Memory B cell (primary cell): Measurements from ENCODE around the gene DCTN1.
A peak's percentile ranks its signal among the peaks of the same experiment; 100 is the strongest.
"Not testable (repeated sequence)": the region's sequence is repeated elsewhere in the genome, so short reads cannot be mapped to it uniquely, and the experiment has no call there.

Experiments
- ATAC-seq: fragments of 150-1000 bp; cut with Tn5 transposase; 2 replicates; pipeline ENCODE4 v1.10.0; 2021; ENCODE audit warnings: low read depth, mild to moderate bottlenecking, moderate library complexity
- DNase-seq, 2 donors: peaks; one replicate each; pipeline ENCODE4 v3.0.0; 2022; ENCODE audit warnings: low spot score in 2 of 2
- H3K27ac Mint-ChIP-seq: one replicate; pipeline ENCODE4 v1.8.0; 2022; ENCODE audit warnings: mild to moderate bottlenecking, moderate library complexity, mixed read lengths
- H3K27me3 Mint-ChIP-seq: one replicate; pipeline ENCODE4 v1.8.0; 2022; ENCODE audit warnings: mixed read lengths
- H3K36me3 Mint-ChIP-seq: one replicate; pipeline ENCODE4 v1.8.0; 2022; ENCODE audit warnings: mild to moderate bottlenecking, mixed read lengths
- H3K4me1 Mint-ChIP-seq: one replicate; pipeline ENCODE4 v1.8.0; 2022; ENCODE audit warnings: mixed read lengths
- H3K4me3 Mint-ChIP-seq: one replicate; pipeline ENCODE4 v1.8.0; 2022; ENCODE audit warnings: mild to moderate bottlenecking, moderate library complexity, mixed read lengths
- H3K9me3 Mint-ChIP-seq: one replicate; pipeline ENCODE4 v1.8.0; 2022; ENCODE audit warnings: mixed read lengths

DCTN1 gene

GRCh38 chr2:74379851-74380789 lies at the start of gene DCTN1:
DCTN1 (minus strand) TSS chr2:74380311; CDS start chr2:74380037, 274 bp downstream.
- no peak for ATAC-seq
- Mint-ChIP-seq H3K4me3 (peak within 1 kb of the TSS; percentile 6), H3K27ac (no peak within 1 kb of the TSS), H3K9me3 (no peaks in the 10 kb centered on the region), H3K4me1 (peaks cover 21% of the 10 kb centered on the region), H3K36me3 (peaks cover 19% of the 10 kb centered on the region), H3K27me3 (no peaks in the 10 kb centered on the region)
- no peak for DNase-seq

- Mint-ChIP-seq H3K27me3 (no peaks in the 10 kb centered on the region), H3K36me3 (peaks cover 8% of the 10 kb centered on the region), H3K4me3 (no peak overlapping the region), H3K4me1 (no peaks in the 10 kb centered on the region), H3K9me3 (no peaks in the 10 kb centered on the region), H3K27ac (no peak overlapping the region)
- ATAC-seq (no peak), DNase-seq (no peak)
These were observed 48.6 kb upstream of the DCTN1 start for GRCh38 chr2:74428675-74429074.

- Mint-ChIP-seq H3K4me1 (peaks cover 7% of the 10 kb centered on the region), H3K36me3 (peaks cover 8% of the 10 kb centered on the region), H3K27ac (no peak overlapping the region), H3K4me3 (no peak overlapping the region), H3K9me3 (no peaks in the 10 kb centered on the region), H3K27me3 (no peaks in the 10 kb centered on the region)
- DNase-seq (no peak), ATAC-seq (no peak)
These were observed 47.4 kb upstream of the DCTN1 start for GRCh38 chr2:74427551-74427950.

GRCh38 chr2:74426181-74426758 lies 46.2 kb upstream of the DCTN1 start:
- DNase-seq, result no peak
- peaks cover 8% of the 10 kb centered on the region for H3K36me3 Mint-ChIP-seq
- no peaks in the 10 kb centered on the region for H3K9me3 Mint-ChIP-seq
- peaks cover 7% of the 10 kb centered on the region for H3K4me1 Mint-ChIP-seq
- ATAC-seq, result no peak
- no peak overlapping the region for H3K27ac Mint-ChIP-seq
- H3K27me3 Mint-ChIP-seq, result no peaks in the 10 kb centered on the region
- no peak overlapping the region for H3K4me3 Mint-ChIP-seq

GRCh38 chr2:74425523-74425922 lies 45.4 kb upstream of the DCTN1 start:
- H3K9me3 Mint-ChIP-seq, result no peaks in the 10 kb centered on the region
- H3K27ac Mint-ChIP-seq, result no peak overlapping the region

GRCh38 chr2:74424995-74425406 lies 44.9 kb upstream of the DCTN1 start:
- Mint-ChIP-seq H3K4me3 (no peak overlapping the region), H3K9me3 (no peaks in the 10 kb centered on the region), H3K36me3 (peaks cover 8% of the 10 kb centered on the region), H3K4me1 (peaks cover 14% of the 10 kb centered on the region), H3K27me3 (no peaks in the 10 kb centered on the region), H3K27ac (no peak overlapping the region)
- no peak for DNase-seq
- ATAC-seq, result no peak

More at GRCh38 chr2:74425523-74425922, 45.4 kb upstream of the DCTN1 start:
- Mint-ChIP-seq H3K27me3 (no peaks in the 10 kb centered on the region), H3K4me3 (no peak overlapping the region), H3K4me1 (peaks cover 10% of the 10 kb centered on the region), H3K36me3 (peaks cover 8% of the 10 kb centered on the region)
- ATAC-seq, result no peak
- DNase-seq, result no peak

- no peak for ATAC-seq
- no peak overlapping the region for H3K27ac Mint-ChIP-seq
- H3K4me3 Mint-ChIP-seq, result no peak overlapping the region
- H3K4me1 Mint-ChIP-seq, result peaks cover 14% of the 10 kb centered on the region
- no peaks in the 10 kb centered on the region for H3K27me3 Mint-ChIP-seq
- no peaks in the 10 kb centered on the region for H3K9me3 Mint-ChIP-seq
- H3K36me3 Mint-ChIP-seq, result peaks cover 6% of the 10 kb centered on the region
- DNase-seq, result no peak
These were observed 44.3 kb upstream of the DCTN1 start for GRCh38 chr2:74424139-74424992.

GRCh38 chr2:74423231-74424095 lies 43.4 kb upstream of the DCTN1 start:
- ATAC-seq, result no peak
- H3K9me3 Mint-ChIP-seq, result no peaks in the 10 kb centered on the region
- H3K27me3 Mint-ChIP-seq, result no peaks in the 10 kb centered on the region
- H3K4me3 Mint-ChIP-seq, result peak overlapping the region; percentile 98
- peak overlapping the region; percentile 96 for H3K27ac Mint-ChIP-seq
- H3K36me3 Mint-ChIP-seq, result peaks cover 6% of the 10 kb centered on the region
- DNase-seq, result no peak
- peaks cover 14% of the 10 kb centered on the region for H3K4me1 Mint-ChIP-seq

- H3K27ac Mint-ChIP-seq, result peak within 1 kb of the TSS; percentile 96
- DNase-seq, result peak; percentile 94 to 97
- H3K4me3 Mint-ChIP-seq, result peak within 1 kb of the TSS; percentile 98
- peaks cover 5% of the 10 kb centered on the region for H3K36me3 Mint-ChIP-seq
- H3K27me3 Mint-ChIP-seq, result no peaks in the 10 kb centered on the region
- peaks cover 14% of the 10 kb centered on the region for H3K4me1 Mint-ChIP-seq
- peak; percentile 92 for ATAC-seq
- H3K9me3 Mint-ChIP-seq, result no peaks in the 10 kb centered on the region
These were observed 41.2 kb upstream of the DCTN1 start, which contains the start of the genes C2orf81 and WDR54 for GRCh38 chr2:74421221-74421870. C2orf81 (minus strand) TSS chr2:74421619; CDS start chr2:74421560, 59 bp downstream. WDR54 (plus strand) TSS chr2:74421730; CDS start chr2:74422154, 424 bp downstream.

GRCh38 chr2:74420443-74421103 lies 40.5 kb upstream of the DCTN1 start:
- H3K9me3 Mint-ChIP-seq, H3K36me3 Mint-ChIP-seq, ATAC-seq, DNase-seq, H3K27me3 Mint-ChIP-seq: not testable (repeated sequence)
- Mint-ChIP-seq H3K27ac (peak overlapping the region; percentile 96), H3K4me1 (peaks cover 17% of the 10 kb centered on the region), H3K4me3 (peak overlapping the region; percentile 98)

- H3K4me3 Mint-ChIP-seq, result peak overlapping the region; percentile 40
- DNase-seq (no peak), ATAC-seq (no peak)
- peaks cover 20% of the 10 kb centered on the region for H3K4me1 Mint-ChIP-seq
- H3K36me3 Mint-ChIP-seq, result no peaks in the 10 kb centered on the region
- H3K9me3 Mint-ChIP-seq, result no peaks in the 10 kb centered on the region
- no peaks in the 10 kb centered on the region for H3K27me3 Mint-ChIP-seq
- peak overlapping the region; percentile 56 for H3K27ac Mint-ChIP-seq
These were observed 39.9 kb upstream of the DCTN1 start for GRCh38 chr2:74420006-74420405.

- no peaks in the 10 kb centered on the region for H3K36me3 Mint-ChIP-seq
- H3K4me1 Mint-ChIP-seq, result peaks cover 23% of the 10 kb centered on the region
- no peak overlapping the region for H3K27ac Mint-ChIP-seq
- H3K4me3 Mint-ChIP-seq, result no peak overlapping the region
- DNase-seq (no peak), ATAC-seq (no peak)
- H3K27me3 Mint-ChIP-seq, result no peaks in the 10 kb centered on the region
- no peaks in the 10 kb centered on the region for H3K9me3 Mint-ChIP-seq
These were observed 39.2 kb upstream of the DCTN1 start for GRCh38 chr2:74419345-74419744.
